ENCODE results near the gene FRMD4B.
A peak's percentile ranks its signal among the peaks of the same experiment; 100 is the strongest.

FRMD4B gene

DNA sequence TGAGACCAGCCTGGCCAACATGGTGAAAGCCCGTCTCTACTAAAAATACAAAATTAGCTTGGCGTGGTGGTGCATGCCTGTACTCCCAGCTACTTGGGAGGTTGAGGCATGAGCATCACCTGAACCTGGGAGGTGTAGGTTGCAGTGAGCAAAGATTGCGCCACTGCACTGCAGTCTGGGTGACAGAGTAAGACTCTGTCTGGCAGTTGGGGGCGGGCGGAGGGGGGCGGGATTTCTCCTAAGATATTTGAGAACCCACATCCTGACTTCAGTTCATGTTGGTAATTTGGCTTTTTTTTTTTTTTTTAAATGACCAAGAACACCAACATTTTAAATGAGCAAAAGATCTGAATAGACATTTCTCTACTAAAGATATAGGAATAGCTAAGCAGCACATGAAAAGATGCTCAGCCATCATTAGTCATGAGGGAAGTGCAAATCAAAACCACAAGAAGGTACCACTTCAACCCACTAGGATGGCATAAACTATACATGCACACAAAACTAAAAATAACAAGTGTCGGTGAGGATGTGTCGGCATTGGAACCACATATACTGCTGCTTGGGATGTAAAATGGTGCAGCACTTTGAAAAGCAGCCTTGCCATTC is 187.9 kb downstream of the FRMD4B start:
- peak; percentile 72 for DNase-seq

DNA sequence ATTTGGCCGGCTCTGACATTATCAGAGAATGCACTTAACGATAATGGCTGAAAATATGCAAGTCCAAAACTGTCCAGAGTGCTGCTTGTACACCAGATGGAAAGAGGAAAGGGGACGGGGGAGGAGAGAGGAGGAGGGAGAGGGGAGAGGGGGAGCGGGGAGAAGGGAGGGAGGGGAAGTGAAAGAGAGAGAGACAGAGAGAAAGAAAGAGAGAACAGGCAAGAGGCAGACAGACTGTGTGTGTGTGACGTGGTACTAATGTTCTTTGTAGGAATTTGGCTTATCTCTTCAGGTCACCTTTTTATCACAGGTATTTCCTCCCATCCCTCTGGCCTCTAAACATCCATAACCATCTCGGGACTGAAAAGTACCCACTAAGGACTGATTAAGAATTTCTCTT is 188.4 kb downstream of the FRMD4B start:
- DNase-seq = no peak

DNA sequence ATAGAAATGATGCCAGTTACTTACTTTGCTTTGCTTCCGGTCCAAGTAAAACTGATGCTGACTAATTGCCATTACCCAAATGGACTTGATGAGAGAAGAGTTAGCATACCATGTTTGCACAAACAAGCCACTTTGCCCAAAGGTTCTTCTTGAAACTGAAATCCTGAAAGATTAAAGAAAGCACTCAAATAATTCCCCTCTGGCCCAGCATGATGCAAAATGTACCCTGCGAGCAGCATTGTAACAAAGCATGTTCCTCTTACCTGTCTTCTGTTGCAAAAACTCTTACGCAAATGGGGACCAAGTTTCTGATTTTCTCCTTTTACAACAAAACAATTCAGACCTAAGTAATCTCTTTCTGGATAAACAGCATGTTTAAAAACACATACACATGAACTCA is 189.0 kb downstream of the FRMD4B start:
- no peak for DNase-seq

DNA sequence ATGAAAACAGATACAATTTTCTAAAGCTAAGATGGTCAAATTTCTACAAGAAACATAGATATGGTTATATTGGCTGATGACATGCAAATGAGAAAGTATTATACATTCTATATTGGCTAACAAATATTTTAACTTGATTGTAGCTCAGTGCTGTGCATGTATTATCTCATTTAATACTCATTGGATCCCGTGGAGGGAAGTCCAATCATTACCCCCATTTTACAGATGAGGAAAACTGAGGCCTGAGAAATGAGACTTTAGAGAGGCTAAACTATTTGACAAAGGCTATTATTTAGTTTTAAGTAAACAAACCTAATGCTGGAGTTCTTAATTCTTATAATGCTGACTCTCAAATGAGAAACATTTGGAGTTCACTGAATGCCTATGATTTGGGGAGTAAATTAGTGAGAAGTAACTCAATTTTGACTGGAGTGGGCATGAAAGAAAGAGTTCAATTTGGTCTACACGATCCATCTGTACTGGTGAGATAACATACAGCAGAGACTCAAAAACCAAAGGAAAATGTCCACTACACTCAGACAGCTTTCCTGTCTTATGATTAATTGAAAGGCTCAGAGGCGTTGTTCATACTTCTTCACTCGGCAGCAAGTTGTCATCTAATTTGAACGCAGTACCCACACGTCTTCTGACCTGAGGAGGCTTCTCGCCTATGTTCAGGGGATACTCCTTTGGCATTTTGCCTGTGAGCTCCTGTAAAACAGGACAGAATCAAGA is 191.3 kb downstream of the FRMD4B start:
- DNase-seq = no peak

DNA sequence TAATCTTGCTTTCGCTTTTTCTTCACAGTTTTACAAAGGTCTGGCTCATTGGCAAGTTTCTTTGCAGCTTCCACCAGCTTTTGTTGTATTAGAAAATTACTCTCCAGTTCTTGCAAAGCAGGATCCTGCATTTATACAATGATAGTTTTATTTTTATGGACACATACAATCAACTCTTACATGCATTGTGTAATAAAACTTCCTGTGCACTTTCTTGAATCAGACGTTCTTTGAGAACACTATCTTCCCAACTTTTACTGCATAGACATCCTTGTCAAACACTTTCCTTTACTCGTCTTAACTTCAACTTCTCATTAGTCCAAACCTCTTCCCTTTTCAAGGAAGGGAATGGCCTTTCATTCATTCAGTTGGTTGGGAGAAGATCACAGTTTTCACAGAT is 192.1 kb downstream of the FRMD4B start:
- DNase-seq = no peak

DNA sequence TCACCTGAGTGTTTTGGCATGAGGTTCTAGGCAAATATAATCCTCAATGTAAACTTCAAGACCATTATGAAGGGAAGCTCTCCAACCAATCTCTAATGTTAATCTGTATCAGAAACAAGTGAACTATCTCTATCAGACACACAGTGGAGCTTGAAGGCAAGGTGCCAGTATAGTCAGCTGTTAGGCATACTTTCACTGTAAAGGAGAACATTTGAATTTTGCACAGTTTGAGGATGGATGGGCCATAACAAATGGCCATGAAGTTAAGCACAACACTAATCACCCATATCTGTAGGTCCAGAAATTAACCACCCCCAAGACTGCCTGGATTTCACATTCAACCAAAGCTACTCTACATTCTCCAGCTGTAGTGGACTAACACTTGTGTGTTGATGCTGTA is 194.4 kb downstream of the FRMD4B start:
- no peak for DNase-seq

DNA sequence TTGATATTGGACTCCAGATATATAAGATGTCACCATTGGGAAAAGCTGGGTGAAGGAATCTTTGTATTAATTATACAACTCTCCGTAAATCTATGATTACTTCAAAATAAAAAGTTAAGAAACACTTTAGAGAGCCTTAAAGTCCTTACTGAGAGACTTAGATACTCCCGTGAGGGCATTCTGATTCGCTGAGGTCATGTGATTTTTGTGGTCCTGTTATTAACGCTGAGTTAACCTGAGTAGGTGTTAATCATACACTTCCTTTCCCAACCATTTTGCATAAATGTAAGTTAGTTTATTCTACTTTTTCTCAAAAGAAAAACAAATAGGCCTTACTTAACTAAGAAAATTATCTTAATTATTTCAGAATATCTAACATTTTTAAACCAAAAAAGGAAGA is 196.4 kb downstream of the FRMD4B start:
- DNase-seq = no peak

DNA sequence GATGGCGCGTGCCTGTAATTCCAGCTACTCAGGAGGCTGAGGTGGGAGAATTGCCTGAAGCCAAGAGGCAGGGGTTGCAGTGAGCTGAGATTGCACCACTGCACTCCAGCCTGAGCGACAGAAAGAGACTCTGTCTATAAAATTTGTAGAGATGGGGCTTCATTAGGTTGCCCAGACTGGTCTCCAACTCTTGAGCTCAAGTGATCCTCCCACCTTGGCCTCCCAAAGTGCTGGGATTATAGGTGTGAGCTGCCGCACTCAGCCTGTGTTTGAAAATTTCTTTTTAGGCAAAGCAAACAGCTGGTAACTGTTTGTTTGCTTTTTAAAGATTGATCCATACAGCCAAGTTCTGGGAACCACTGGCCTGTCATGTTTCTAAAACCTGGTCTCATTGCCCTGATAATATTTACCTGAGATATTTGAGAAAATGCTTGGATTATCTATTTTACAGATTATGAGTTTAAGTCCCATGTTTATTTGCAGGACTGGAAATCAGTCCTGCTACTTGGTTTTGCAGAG is 199.3 kb downstream of the FRMD4B start:
- DNase-seq = no peak

DNA sequence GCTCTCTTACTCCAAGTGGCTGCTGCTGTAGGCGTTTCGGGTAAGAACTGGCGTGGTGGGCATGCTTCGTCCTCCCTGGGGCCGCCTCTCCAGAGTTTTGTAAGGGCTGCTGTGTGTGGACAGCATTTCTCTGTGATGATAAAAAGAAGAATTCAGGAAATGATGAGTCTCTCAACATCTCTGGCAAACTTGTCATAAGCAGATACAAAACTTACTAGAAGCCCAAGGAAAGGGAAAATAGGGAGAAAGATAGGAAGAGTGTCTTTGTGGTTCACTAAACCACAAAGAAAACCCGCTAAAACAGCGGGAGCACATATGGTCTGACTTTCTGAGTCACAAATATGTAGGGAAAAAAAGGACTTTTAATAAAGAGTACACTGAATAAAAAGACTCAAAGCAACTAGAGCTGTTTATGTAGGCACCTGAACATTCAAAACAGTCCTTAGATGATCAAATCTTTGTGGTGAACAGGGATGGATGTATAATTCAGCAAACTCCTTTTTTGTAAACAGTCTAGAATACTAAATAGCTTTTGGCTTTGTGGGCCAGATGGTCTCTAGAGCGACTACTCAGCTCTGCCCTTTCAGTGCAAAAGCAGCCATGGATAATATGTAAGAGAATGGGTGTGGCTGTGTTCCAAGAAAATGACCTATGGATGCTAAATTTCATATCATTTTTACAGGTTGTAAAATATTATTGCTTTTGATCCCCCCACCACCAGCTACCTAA is 203.1 kb downstream of the FRMD4B start:
- DNase-seq = no peak

DNA sequence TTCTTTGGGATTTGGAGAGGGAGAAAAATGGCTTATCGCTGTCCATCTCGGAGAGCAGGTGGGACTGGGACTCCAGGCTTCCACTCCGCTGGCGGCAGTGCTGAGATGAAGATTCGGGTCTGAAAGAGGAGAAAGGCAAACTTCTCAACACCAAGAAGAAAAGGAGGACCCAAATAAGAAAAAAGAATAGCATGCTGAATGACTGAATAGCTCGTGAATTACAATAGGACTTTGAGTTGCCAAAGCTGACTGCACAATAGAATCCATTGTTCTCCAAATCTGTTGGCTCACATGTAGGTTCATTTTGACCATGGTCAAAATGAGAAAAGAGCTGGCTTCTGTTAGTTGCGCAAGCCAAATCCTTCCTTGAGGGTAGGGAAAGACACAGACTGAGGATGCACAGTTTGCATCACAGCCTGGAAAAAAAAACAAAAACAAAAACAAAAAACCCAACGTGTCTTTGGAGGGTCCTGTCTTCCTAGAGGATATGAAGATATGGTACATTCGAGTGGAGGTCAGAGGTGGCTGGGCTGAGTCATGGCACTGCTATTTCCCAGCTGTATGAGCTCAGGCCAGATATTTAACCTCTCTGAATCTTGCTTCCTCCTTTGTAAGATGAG is 204.2 kb downstream of the FRMD4B start:
- no peak for DNase-seq

DNA sequence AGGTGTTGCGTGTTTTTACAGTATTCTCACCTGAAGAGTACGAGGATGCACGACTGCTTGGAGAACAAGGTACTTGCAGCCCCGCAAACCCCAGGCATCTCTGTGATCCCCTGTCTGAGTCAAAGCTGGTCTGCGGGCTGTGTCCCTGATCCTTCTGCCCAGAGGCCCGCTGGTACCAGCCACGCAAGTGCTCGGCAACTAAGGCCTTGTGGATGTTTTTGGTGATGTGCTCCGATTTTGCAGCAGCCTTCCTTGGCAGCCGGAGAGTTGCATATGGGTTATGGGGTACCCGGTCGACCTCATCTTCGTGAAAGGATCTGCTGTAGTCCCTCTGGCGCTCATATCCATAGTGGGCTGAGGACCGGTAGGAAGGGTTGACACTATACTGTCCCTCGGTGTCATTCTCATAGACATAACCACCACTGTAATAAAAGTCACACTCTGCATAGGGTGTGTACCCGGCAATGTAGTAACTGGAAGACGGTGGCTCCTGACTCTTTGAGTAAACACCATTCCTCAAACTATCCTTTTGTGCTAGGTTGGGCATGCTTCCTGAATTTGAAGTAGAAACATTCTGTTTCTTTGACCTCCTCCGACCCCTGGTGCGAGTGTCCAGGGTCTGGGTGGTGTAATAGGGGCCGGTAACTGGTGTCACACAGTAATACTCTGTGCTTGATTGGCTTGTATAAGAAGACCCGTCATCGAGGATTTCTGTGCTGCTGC is 204.9 kb downstream of the FRMD4B start:
- no peak for DNase-seq

DNA sequence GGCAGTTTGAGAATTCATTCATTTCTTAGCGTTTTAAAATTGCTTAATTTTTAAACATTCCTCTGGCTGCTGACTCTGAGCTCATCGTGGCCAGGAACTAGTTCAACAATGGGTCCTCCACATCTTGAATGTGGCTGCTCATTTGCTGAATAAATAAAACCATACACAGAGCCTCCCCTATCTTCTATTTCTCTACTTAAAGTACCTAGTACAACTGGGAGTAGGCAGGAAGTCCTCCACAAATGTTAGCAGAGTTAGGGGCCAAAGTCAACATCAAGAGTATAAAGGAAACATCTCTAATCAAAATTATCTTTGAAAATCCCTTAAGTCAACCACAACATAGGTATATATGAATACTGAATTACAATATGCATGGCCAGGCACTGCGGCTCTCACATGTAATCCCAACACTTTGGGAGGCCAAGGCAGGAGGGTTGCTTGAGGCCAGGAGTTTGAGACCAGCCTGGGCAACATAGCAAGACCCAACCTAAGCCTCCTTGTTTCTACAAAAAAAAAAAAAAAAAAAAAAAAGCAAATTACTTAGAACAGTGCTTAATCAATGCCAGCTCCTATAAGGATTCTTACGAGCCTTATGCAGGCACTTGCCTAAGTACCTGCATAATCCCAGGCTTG is 206.0 kb downstream of the FRMD4B start:
- no peak for DNase-seq

DNA sequence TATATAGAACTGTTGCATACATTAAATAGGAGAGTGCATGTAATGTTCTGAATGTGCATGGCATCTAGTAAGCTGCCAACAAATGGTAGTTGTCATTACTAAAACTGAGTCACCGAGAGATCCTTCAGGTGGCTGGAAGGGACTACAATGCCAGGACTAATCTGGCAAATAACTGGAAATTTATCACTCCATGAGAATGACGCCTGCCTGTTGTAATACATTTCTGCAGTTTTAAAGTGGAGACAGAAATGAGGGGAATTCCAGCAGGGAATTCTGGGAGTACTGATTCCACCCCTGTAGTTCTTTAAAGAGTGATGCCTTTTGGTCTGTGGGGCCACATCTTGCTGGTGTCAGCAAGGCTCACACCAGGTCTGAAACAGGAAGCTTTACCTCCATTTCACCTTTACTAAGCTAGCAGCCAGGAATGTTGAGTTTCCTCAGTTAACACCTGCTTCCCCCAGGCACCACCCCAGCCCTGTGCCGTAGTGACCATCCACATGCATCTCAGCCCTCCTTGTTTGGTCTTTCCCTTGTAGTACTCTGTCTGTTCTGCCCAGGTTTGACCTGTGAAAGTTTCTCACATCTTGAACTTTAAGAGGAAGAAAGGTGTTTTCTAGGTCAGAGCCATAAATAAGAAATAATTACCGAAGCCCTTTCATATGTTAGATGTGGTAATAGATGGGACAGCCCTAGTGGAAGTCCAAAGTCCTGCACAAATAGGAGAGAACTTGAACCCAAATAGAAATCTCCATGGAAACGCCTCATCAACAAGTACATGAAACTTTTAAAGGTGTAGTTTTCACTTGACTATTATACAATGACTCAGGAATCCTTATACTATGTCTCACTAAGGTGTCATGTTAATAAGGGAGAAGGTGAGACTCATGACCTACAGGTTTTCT is 206.8 kb downstream of the FRMD4B start:
- DNase-seq = no peak

DNA sequence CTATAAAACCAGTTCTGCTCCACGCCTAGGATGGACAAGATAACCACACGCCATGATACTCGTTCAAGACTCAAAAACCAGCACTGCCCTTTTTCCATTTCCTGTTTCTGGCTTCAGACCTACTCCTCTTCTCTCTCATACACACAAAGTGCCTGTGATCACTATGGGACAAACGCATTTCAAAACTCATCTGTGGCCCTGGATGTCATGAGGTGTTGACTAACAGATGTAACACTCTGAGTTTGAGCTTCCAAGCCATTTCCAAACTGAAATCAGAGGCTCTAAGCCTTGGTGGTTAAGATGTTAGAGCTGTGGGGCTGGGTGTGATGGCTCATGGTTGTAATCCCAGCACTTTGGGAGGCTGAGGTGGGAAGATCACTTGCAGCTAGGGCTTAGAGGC is 207.8 kb downstream of the FRMD4B start:
- no peak for DNase-seq

DNA sequence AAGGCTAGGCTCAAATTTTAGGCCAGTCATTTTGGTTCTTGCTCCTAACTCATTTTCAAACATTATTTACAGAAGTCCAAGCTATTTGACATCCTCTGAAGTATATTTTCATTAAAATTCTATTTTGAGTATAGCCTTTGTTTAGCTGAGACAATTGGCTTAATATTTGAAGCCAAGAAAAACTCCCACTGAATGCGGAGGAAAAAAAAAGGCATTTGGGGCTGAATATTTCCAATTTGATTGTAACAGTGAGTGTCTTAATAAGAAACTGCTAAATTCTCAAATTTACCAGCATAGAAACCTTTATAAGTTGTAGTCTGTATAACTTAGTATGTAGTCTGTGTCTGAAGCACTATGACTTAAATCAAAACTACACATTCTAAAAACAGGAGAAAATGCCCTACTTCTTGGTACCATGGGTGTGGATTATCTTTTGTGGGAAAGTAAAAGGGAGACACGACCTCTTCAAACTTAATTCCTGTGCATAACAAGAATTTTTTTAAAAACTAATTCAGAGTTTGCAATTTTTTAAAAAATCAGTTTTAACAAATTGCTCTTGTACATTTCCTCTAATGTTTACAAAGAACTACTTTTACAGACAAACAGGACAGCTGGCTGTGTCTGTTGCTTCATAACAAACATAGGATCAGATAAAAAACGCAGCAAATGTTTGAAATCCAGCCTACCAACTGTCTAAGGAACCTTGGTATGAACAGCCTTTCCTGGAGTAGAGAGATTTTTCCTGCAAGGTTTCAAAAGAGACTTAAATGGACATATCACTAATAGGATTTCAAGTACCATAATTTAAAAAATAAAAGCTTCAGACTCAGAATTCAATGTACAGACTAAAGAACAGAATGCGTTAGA is 210.8 kb downstream of the FRMD4B start:
- no peak for DNase-seq

DNA sequence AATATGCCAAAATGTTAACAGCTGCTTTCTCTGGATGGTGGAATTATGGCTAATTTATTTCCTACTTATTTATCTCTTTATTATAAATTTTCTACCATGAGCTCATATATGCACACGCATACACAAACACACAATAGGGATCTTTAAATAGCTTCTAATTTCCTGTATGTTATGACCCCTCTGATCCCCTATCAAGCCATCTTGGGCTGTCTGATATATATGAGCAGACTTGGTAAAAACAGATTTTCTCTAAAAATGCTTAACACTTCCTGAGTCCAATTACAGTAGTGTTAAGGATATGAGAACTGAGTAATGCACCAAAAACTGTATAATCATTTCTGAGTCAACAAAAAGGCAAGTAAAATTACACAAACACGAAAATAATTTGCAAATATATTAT is 211.4 kb downstream of the FRMD4B start:
- DNase-seq = no peak

DNA sequence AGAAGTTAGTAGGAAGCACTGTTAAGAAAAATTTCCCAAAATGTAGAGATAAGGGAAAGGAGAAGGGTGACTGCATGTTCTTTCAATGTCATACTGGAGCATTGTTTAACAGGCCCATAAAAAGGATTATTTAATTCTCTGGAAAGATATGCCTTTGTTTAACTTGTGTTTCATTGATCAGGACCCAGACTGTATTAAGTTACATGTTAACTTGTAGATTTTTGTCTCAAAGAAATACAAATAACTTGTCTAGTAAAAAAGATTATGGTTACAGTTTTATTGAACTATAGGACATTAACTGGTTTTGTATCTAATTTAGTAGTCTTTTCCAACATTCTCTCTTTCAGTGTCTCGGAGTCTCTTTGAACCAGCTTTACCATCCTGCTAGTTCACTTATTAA is 213.8 kb downstream of the FRMD4B start:
- DNase-seq = no peak

DNA sequence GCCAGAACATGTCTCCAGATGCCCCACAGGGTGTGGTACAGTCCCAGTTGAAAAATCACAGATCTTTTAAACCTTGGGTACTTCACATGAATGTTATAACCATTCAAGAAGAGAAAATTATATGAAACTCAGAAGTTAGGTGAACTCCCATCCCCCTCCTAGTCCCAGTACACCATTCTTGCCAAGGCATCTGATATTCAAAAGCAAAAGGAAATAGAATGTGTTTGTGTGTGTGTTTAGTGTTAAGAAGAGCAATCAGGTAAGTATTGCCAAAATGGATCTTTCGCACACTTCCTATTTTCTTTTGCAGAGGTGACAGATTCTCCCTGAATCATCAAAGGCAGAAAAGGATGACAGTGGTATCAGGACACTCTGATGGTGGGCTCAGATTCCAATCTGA is 219.4 kb downstream of the FRMD4B start:
- no peak for DNase-seq

DNA sequence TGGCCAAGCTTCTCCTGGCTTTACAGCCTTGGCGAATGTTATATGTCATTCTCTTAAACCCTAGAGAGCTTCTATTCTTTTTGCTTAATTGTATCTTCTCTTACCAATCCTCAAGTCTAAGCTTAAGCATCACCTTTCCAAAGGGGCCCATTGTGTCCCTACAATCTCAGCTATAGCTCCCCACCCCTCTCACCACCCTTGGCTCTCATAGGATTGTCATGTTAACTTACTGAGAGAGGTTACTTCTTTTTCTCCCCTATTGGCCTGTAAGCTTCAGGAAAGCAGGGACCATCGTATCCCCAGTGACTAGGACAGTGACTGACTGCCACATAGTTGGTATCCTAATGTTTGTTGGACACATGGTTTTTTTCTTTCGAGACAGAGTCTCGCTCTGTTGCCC is 220.1 kb downstream of the FRMD4B start:
- DNase-seq = no peak

DNA sequence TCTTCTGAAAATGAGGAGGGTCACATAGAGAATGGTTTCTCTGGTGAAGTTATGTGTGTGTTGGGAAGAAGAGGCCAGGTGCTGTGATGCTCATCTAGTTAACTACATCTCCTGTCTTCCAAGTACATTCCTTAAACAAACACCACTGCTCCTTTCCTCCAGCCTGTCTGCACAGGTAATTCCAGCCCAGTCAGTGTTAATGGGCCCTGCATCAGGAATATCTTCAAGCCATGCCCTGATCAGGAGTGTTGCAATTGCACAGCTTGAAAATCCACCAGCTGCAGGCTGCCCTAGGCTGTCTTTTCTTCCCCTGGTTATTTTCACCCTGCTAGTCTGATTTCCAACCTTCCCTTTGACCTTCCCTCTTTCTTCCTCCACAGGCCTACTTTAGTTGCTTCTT is 221.6 kb downstream of the FRMD4B start:
- DNase-seq = no peak

Measured in activated CD8-positive, alpha-beta memory T cell treated with anti-CD3 and anti-CD28 coated beads for 24 hours (primary cell).